Stimulated activated CD8-positive, alpha-beta memory T cell treated with anti-CD3 and anti-CD28 coated beads, Interleukin-15, amount 100 ng/mL, for 1 hour (primary cell): Measurements from ENCODE around the gene NBPF3.

Source experiments
- DNase-seq: peaks from one replicate; pipeline ENCODE4 v3.0.0-alpha.2; 2020; ENCODE audit warnings: low read depth

NBPF3 gene

GRCh38 chr1:21495225-21495820 lies 55.4 kb downstream of the NBPF3 start:
- no peak for DNase-seq

GRCh38 chr1:21496063-21496462 lies 56.1 kb downstream of the NBPF3 start:
- DNase-seq = no peak

- DNase-seq = no peak
These were observed 56.9 kb downstream of the NBPF3 start for GRCh38 chr1:21496886-21497285.

- DNase-seq = no peak
These were observed 57.6 kb downstream of the NBPF3 start for GRCh38 chr1:21497466-21498061.

GRCh38 chr1:21499283-21499950 lies 59.5 kb downstream of the NBPF3 start:
- no peak for DNase-seq

GRCh38 chr1:21503706-21504377 lies 63.9 kb downstream of the NBPF3 start:
- DNase-seq = no peak

GRCh38 chr1:21506804-21507203 lies 66.9 kb downstream of the NBPF3 start:
- no peak for DNase-seq

- no peak for DNase-seq
These were observed 67.8 kb downstream of the NBPF3 start for GRCh38 chr1:21507511-21508270.

GRCh38 chr1:21508580-21509350 lies 68.8 kb downstream of the NBPF3 start:
- DNase-seq = peak; percentile 12

GRCh38 chr1:21509351-21510112 lies 69.6 kb downstream of the NBPF3 start, which contains the start of gene ALPL:
Gene ALPL, plus strand, starts transcription at chr1:21509423. Its CDS starts 44,659 bp downstream, at chr1:21554082.
- no peak for DNase-seq

- no peak for DNase-seq
These were observed 70.2 kb downstream of the NBPF3 start for GRCh38 chr1:21510113-21510493.

- no peak for DNase-seq
These were observed 71.1 kb downstream of the NBPF3 start for GRCh38 chr1:21510885-21511578.

- DNase-seq = no peak
These were observed 71.9 kb downstream of the NBPF3 start for GRCh38 chr1:21511579-21512522.

- DNase-seq = no peak
These were observed 74.3 kb downstream of the NBPF3 start for GRCh38 chr1:21514245-21514644.

GRCh38 chr1:21517161-21517589 lies 77.2 kb downstream of the NBPF3 start:
- no peak for DNase-seq

GRCh38 chr1:21517660-21518480 lies 77.9 kb downstream of the NBPF3 start:
- no peak for DNase-seq

GRCh38 chr1:21518774-21519455 lies 79.0 kb downstream of the NBPF3 start:
- no peak for DNase-seq
